Measurements from ENCODE around the gene CXCR4.

- TF ChIP-seq CTCF (conservative IDR thresholded peaks at IDR 0.05): no peak
- no peak for TF ChIP-seq EZH2 (IDR thresholded peaks at IDR 0.05; ENCODE audit: low read depth)
Measured at GRCh38 chr2:136117391-136117841, 533 bp downstream of the CXCR4 start.

All from PC-9 (cell line).